Neural progenitor cell (in vitro differentiated cells): Measurements from ENCODE around the gene EHBP1.

Experiments
- EZH2 ChIP-seq: fragments of 200-600 bp; sonication (generic); IDR thresholded peaks from 2 replicates; pipeline ENCODE4 v1.6.1; 2017; ENCODE audit warnings: antibody characterized with exemption, mild to moderate bottlenecking, moderate library complexity
- TF ChIP-seq, protein P1 (sequence below): fragments of 200-600 bp; sonication (generic); IDR thresholded peaks from 2 replicates; pipeline ENCODE4 v1.5.1; 2017; ENCODE audit warnings: antibody characterized with exemption, mild to moderate bottlenecking

DNA sequence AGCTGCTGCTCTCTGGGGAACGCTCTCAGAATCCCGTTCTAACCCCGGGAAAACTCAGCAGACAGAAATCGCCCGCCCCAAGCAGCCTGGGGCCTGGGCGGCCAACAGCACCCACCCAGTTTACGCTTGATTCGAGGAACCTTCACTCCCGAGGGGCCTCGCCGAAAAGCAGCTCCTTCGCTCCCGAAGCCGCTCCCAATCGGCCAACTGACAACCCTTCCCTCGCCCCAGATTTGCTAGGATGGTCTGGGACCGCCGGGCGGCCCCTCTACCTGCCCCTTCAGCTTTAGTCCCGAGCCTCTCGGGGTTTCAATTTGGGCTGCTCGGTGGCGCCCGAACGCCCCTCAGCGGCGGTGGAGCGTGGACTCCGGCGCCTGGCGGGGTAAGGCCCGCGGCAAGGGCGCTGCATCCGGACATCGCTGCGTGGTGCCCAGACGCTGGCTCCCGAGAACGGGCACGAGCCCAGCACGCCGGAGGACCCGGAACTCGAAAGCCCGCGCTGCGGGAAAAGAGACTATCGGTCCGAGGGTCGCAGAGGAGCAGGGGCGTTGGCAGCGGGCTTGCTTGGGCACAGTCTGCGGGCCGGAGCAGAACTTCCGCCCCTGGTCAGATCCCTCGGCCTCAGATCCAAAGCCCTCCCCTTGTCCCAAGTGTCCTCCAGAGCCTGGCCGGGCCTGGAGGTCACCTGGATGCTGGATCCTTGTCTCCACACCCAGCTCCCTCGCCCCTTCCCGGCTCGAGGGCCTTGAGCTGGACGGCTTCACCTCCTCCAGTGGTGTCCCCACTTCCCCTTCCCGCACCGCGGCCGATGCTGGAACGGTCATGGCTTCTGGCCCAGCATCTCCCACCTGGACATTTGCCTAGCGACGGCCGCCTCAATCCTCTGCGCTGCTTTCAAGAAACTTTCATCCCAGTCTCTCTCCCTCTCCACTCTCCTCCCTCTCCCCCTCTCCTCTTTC lies 342.1 kb downstream of the EHBP1 start:
- TF ChIP-seq, protein P1, sequence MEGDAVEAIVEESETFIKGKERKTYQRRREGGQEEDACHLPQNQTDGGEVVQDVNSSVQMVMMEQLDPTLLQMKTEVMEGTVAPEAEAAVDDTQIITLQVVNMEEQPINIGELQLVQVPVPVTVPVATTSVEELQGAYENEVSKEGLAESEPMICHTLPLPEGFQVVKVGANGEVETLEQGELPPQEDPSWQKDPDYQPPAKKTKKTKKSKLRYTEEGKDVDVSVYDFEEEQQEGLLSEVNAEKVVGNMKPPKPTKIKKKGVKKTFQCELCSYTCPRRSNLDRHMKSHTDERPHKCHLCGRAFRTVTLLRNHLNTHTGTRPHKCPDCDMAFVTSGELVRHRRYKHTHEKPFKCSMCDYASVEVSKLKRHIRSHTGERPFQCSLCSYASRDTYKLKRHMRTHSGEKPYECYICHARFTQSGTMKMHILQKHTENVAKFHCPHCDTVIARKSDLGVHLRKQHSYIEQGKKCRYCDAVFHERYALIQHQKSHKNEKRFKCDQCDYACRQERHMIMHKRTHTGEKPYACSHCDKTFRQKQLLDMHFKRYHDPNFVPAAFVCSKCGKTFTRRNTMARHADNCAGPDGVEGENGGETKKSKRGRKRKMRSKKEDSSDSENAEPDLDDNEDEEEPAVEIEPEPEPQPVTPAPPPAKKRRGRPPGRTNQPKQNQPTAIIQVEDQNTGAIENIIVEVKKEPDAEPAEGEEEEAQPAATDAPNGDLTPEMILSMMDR: peak; percentile 41
- no peak for TF ChIP-seq EZH2
